Measurements from ENCODE around the gene EMILIN3.
"Not testable (repeated sequence)": the region's sequence is repeated elsewhere in the genome, so short reads cannot be mapped to it uniquely, and the experiment has no call there.

EMILIN3 gene

DNA sequence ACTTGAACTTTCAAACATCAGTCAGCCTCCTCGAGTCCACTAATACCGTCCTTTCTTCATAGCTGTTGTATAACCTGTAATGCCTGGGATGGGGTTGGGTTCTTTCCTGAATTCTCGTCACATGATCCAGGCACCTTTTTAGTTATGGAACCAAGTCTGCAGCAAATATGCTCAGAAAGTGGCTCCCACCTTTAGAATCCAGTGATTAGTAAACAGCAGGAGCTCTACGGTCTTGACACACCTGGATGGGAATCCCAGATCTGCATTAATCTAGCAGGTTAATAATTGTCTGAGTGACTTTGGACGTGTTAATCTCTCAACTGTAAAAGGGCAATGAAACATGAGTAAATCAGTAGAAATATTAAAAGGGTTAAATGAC lies 48.4 kb downstream of the EMILIN3 start:
- TF ChIP-seq, protein P1, sequence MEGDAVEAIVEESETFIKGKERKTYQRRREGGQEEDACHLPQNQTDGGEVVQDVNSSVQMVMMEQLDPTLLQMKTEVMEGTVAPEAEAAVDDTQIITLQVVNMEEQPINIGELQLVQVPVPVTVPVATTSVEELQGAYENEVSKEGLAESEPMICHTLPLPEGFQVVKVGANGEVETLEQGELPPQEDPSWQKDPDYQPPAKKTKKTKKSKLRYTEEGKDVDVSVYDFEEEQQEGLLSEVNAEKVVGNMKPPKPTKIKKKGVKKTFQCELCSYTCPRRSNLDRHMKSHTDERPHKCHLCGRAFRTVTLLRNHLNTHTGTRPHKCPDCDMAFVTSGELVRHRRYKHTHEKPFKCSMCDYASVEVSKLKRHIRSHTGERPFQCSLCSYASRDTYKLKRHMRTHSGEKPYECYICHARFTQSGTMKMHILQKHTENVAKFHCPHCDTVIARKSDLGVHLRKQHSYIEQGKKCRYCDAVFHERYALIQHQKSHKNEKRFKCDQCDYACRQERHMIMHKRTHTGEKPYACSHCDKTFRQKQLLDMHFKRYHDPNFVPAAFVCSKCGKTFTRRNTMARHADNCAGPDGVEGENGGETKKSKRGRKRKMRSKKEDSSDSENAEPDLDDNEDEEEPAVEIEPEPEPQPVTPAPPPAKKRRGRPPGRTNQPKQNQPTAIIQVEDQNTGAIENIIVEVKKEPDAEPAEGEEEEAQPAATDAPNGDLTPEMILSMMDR (IDR thresholded peaks at IDR 0.05; ENCODE audit: insufficient read depth, low read depth, low read length, missing control alignments), result no peak
- DNase-seq (ENCODE audit: low read depth), result peak; percentile 29
- peak overlapping the region; percentile 66 for H3K4me3 ChIP-seq (ENCODE audit: low read length)

DNA sequence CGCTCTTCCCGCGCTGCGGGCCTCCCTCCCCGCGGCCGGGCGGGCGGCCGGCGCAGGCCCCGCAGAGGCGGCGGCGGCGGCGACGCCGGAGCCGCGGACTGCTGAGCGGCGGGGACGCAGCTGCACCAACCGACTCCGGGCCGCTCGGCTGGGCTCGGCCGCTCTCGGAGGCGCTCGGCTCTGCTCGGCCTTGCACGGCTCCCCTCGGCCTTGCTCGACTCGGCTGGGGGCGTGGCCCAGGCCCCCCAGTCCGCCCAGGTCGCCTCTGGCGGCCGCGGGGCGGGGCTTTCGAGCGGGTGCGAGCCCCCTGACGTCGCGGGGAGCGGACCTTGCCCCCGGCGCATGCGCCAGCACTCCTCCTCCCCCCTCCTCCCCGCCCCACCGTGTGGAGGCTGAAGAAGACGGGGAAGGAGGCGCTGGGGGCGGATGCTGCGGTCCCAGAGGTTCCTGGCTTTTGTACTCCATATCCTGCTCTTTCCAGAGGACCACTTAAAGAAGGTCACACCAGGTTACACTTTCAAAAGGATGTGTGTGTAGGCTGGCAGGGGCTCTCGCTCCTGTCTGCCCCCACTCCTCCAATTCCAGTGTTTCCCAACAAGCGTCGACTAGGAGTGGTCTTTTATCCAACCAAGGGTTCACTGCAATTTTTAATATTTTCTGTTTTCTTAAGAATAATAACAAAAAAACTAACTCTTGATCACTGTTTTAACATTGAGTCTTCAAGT lies 48.9 kb downstream of the EMILIN3 start, which contains the start of gene ZHX3:
ZHX3 (minus strand) TSS at position 186 of the 725 bp plus-strand sequence. CDS start 112,815 bp downstream, outside the sequence.
- peak; percentile 96 for DNase-seq (ENCODE audit: low read depth)
- TF ChIP-seq, protein P1 (IDR thresholded peaks at IDR 0.05; ENCODE audit: insufficient read depth, low read depth, low read length, missing control alignments), result no peak
- H3K4me3 ChIP-seq (ENCODE audit: low read length), result peak within 1 kb of the TSS; percentile 66

DNA sequence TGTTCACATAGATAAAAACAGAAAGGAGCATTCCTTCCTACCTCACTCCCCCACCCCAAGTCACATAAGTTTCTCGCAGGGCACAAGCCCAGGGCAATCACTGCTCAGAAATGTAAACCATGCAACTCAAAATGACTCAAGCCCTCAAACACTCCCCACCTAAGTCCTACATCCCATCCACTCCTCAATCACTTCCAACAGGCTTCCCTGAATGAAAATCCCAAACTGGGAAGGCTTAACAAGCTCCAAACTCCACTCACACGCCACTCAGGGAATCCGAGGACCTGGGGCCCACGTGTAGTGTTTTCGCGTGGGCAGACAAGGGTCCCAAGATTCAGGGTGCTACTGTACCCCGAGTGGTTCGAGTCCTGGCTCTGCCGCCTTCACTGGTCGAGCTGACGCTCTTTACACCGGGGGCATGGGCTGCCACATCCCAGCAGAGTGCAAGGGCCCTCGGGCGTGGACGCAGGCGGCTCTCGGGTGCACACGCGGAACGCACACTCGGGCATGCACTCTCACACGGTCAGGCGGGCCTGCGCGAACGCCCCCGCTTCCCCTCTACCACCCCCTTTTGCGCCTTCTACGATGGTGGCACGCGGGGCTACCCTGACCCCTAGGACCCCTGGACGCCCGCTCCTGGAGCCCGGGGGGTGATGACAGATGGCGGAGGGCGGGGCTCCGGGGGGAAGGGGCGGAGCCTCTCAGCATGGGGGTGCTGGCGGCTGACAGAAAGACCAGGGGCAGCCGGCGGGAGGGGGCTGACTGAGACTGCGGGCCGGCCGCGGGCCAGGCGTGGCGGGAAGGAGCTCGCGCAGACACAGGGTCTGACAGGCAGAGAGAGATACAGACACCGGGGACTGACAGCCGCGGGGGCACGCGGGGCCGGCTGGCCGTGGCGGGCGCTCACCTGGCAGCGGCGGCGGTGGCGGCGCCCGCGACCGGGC lies 49.7 kb downstream of the EMILIN3 start:
- TF ChIP-seq, protein P1 (IDR thresholded peaks at IDR 0.05; ENCODE audit: insufficient read depth, low read depth, low read length, missing control alignments), result no peak
- DNase-seq (ENCODE audit: low read depth), result peak; percentile 80
- peak overlapping the region; percentile 60 for H3K4me3 ChIP-seq (ENCODE audit: low read length)

DNA sequence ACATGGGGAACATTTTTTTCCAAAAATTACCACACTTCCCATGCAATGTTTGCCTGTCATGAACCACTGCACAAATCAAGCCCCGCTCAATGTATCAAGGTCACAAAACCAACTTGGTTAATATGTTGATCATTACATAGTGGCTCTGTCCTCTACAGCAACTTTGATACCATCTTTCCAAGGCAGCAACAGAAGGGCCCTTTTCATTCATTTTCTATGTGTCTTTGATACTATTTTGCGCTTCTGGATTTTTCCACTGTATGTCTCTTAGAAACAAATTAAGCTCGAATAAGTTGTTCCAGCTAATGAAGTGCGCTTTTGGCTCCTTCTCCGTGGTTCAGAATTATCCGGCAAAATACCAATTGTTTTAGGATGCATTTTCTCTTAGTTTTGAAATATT lies 50.6 kb downstream of the EMILIN3 start:
- no peak for DNase-seq (ENCODE audit: low read depth)
- TF ChIP-seq, protein P1 (IDR thresholded peaks at IDR 0.05; ENCODE audit: insufficient read depth, low read depth, low read length, missing control alignments), result no peak
- H3K4me3 ChIP-seq (ENCODE audit: low read length), result peak overlapping the region; percentile 60

DNA sequence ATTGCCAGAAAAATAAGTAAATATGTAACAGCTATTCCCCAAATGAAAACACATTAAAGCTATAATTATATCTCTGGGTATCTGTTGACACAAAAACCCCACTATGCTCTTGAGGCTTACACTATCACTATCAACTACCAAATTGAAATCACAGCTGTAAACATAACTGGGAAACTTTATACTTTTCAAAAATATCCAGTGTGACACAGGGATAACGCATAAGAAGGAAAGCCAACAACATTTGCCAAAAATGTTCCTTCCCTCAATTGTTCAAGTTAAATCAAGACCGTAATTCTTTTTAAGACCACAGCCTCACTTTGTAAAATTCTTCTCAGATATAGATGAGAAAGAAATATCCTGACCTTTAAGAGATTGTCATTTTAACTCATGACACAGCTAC lies 52.2 kb downstream of the EMILIN3 start:
- H3K4me3 ChIP-seq (ENCODE audit: low read length), result no peak overlapping the region
- TF ChIP-seq, protein P1 (IDR thresholded peaks at IDR 0.05; ENCODE audit: insufficient read depth, low read depth, low read length, missing control alignments), result no peak
- no peak for DNase-seq (ENCODE audit: low read depth)

DNA sequence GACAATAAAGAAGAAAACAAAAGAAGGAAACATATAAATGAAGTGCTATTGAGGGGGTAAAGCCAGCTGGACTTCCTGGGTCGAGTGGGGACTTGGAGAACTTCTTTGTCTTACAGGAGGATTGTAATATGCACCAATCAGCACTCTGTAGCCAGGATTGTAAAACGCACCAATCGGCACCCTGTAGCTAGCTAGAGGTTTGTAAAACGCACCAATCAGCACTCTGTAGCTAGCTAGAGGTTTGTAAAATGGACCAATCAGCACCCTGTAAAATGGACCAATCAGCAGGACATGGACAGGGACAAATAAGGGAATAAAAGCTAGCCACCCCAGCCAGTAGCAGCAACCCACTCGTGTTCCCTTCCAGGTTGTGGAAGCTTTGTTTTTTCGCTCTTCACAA lies 54.6 kb downstream of the EMILIN3 start:
- H3K4me3 ChIP-seq (ENCODE audit: low read length); DNase-seq (ENCODE audit: low read depth): not testable (repeated sequence)

Measured in epithelial cell of esophagus (primary cell).